HG03378 (cell line): ENCODE results near the gene GLTPD2.
A peak's percentile ranks its signal among the peaks of the same experiment; 100 is the strongest.

Source experiments
- ATAC-seq: cut with Tn5 transposase; IDR thresholded peaks from one replicate; pipeline ENCODE4 v1.9.1; 2021; ENCODE audit warnings: mild to moderate bottlenecking, moderate library complexity; ENCODE audit not compliant: unreplicated experiment

Gene GLTPD2

DNA sequence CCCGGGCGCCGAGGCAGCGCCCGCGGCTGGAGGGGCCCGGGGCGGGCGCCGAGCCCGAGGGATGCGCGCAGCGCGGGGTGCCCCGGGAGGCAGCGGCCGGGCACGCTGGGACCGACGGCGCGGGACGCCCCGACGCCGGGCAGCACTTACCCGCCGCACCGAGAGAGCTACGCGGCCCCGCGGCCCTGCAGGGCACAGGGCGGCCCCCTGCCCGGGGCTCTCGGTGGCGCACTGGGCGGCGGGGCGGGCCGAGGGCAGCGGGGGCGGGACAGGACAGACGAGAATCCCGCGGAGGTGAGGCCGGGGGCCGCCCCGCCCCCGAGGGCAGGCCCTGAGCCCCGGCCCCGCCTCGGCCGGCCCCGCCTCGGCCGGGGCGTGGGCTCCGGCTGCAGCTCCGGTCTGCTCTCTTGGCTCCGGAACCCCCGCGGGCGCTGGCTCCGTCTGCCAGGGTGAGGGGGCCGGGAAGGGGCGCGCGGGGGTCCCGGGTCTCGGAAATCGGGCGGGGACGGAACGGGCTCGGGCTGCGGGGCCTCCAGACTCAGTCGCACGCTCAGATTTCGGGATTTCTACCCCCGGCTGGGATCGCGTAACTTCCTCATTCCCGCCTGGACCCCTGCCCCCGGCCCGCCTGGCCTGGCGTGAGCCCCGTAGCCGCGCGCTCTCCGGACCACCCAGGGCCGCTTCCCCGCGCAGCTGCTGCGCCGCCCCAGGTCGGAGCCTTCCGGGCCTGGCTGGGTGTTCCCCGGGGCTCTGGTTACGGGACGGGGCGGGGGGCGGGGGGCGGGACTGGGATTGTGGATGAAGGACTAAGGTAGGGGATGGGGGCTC lies 18.2 kb downstream of the GLTPD2 start, which contains the start of gene PLD2:
TSS of gene PLD2 (plus strand) at position 376 of the 828 bp plus-strand sequence. CDS start 621 bp downstream, outside the sequence.
- ATAC-seq, result no peak

DNA sequence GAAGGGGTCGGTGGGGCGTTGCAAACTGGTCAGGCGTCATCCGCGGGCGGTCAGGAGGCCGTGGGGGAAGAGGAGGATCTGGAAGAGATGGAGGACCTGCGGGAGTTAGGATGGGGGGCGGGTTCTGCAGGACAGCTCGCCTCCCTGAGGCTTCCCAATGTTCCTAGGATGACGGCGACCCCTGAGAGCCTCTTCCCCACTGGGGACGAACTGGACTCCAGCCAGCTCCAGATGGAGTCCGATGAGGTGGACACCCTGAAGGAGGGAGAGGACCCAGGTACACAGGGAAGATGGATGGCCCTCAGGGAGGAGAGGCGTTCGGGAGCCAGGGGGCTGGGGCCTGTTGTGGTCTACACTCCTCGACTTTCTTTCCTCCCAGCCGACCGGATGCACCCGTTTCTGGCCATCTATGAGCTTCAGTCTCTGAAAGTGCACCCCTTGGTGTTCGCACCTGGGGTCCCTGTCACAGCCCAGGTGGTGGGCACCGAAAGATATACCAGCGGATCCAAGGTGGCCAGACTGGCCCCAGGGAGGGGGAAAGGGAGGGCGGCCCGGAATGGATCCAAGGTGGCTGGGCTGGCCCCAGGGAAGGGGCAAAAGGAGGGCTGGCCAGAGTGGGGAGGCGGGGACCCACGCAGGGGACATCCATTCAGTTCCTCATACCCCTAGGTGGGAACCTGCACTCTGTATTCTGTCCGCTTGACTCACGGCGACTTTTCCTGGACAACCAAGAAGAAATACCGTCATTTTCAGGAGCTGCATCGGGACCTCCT lies 19.0 kb downstream of the GLTPD2 start:
- ATAC-seq, result no peak

DNA sequence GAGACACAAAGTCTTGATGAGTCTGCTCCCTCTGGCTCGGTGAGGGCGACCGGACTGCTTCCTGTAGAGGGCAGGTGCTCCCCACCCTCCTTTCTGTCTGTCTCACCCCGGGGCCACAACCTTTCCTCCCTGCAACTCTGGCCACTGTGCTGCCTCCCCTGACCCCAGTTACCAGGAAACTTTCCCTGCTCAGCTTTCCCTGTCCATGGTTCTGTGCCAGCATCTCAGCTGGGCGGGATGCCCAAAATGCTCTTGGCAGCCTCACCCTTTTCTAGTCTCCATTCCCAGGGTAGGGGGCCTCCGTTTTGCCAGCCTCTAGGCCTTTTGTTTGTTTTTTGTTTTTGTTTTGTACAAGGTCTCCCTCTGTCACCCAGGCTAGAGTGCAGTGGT lies 19.6 kb downstream of the GLTPD2 start:
- ATAC-seq, result no peak

DNA sequence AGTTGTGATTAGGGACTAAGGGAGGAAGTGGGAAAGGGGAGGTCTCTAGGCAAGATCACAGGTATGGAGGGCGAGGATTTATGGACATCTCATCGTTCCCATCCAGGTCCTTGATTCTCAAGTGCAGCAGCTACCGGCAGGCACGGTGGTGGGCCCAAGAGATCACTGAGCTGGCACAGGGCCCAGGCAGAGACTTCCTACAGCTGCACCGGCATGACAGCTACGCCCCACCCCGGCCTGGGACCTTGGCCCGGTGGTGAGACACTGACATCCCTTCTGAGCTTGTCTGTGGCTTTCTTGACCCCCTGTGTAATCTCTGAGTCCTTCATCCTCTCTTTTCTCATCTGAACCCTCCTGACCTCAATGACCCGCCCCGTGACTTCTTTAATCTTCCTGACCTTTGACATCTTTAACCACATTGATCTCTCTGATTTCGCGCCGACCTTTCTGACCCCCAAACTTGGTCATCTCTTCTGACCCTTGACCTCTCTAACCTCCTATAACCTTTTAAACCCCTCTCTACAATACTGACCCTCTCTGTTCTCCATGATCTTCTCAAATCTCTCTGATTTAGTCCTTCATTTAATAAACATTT lies 22.0 kb downstream of the GLTPD2 start:
- no peak for ATAC-seq

DNA sequence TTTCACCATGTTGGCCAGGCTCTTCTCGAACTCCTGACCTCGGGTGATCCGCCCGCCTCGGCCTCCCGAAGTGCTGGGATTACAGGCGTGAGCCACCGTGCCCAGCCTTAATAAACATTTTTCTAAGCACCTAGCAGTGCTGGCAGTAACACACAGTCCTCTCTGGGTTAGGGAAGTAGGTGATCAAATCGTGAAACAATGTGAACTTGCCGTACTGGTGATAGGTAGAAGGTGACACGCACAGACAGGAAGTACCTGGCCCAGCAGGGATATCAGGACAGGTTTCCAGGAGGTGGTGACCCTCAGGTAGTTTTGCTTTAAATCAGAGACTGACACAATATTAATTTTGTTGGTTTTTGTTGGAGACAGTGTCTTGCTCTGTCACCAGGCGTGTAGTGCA lies 22.7 kb downstream of the GLTPD2 start:
- no peak for ATAC-seq

DNA sequence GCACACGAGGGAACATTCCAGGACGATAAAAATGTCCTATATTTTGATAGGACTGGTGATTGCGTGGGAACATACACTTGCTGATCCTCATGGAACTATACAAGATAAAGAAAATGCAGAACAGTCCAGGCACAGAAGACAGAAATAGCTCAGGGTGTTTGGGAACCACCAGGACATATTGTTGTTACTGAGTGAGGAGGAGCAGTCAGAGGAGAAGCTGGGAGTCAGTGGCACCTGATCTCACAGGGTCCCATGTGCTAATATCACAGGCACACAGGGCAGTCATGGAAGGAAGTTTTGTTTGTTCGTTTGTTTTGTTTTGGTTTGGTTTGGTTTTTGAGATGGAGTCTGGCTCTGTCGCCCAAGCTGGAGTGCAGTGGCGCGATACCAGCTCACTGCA lies 23.9 kb downstream of the GLTPD2 start:
- ATAC-seq, result no peak

DNA sequence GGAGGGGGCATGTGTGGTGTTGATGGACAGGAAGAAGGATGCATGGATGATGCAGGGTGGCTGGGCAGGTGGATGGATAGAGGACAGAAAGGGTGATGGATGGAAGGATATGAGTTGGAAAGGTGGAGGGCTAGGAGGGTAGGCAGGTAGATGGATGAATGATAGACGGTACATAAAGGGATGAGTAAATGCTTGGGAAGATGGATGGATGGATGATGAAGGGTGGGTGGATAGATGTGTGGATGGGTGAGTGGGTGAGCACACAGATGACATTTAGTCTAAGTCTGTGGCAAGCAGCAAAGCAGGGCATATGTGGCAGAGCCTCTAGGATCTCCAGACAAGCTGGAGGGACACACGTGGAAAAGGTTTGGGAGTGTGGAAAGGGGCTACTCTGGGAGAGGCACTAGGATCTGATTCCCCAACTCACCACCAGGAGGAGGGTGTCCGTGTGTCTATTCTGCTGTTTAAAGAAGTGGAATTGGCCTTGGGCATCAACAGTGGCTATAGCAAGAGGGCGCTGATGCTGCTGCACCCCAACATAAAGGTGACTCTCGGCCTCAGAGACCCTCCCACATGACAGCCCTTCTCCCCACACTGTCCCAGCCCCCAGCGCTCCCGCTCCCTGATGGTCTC lies 26.4 kb downstream of the GLTPD2 start:
- no peak for ATAC-seq

DNA sequence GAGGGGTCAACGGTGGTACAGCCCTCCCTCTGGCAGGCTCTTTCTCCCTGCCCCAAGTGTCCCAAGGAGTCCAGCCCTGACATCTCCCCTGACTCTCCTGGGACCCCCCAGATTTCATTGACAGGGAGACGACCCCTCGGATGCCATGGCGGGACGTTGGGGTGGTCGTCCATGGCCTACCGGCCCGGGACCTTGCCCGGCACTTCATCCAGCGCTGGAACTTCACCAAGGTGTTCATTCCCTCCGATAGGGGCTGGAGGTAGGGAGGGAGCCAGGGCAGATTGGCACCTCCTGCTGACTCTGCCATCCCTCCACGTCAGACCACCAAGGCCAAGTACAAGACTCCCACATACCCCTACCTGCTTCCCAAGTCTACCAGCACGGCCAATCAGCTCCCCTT lies 28.1 kb downstream of the GLTPD2 start:
- no peak for ATAC-seq

DNA sequence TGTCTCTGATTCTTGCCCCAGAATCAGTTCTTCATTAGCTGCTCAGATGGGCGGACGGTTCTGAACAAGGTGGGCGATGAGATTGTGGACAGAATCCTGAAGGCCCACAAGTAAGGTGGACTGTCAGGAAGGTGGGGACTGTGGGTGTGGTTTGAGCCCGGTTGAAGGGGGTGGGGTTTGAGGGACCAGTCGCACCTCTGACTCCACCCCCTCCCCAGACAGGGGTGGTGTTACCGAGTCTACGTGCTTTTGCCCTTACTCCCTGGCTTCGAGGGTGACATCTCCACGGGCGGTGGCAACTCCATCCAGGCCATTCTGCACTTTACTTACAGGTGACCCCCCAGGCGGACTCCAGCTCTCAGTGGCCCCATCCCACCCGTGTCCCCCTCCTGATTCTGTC lies 29.5 kb downstream of the GLTPD2 start:
- ATAC-seq, result no peak

DNA sequence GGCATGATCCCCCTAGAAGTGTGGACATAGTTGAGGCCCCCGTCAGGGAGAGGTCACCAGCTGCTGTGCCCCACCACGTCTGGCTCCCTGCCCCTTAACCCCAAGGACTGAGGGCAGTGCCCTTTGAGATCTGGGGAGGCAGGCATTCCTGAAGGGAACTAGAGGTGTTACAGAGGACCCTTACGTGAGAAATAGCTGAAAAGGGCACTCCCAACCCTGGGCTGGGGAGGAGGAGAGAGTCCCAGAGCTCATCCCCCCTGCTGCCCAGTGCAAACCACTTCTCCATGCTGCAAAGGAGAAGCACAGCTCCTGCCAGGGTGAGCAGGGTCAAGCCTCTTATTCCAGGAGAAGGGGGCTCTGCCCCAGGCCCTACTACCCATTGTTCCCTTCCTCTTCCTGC lies 34.1 kb downstream of the GLTPD2 start:
- no peak for ATAC-seq

DNA sequence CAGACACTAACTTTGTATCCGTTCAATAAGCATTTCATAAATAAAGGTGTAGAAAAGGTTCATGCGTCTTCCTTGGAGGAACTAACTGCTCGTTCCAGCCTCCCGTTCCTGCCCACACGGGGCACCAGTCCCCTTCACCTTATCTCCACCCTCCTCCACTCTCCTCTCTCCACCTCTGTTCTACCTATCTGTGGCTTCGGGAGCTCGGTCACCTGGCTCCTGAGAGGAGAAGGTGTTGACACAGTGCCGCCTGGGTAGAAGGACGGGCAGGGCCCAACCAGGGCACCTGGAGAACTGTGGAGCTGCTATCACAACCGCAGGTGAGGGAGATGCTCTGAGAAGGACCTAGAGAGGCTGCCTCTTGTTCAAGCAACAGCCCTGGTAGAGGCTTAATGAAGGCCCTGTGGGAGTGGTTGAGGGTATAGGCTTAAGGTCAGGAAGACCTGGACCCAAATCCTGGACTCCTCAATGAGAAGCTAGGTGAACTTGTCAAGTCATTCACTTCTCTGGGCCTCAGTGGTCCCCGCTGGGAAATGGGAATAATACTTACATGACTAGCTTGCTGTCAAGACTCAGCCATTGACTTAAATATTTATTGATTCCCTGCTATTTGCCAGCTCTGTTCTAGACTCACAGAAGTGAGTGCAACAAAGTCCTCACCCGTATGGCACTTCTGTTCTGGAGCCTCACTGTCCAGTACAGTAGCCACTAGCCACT lies 34.8 kb downstream of the GLTPD2 start:
- no peak for ATAC-seq

DNA sequence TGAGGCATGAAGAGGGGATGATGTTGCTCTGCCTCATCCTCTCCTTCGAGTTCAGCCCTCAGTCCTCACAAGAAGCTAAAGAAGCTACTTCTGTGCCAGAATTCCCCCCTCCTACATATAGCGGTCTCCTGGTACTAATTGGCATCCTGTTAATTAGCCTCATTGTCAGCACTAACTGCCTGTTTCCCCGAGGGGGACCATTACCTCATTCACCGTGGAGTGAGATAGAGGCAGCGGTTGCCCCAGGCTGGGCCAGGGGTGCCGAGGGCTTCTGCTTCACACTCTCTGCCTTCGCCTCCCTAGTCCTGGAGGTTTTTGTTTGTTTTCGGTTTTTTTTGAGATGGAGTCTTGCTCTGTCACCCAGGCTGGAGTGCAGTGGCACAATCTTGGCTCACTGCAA lies 38.6 kb downstream of the GLTPD2 start:
- ATAC-seq, result no peak

DNA sequence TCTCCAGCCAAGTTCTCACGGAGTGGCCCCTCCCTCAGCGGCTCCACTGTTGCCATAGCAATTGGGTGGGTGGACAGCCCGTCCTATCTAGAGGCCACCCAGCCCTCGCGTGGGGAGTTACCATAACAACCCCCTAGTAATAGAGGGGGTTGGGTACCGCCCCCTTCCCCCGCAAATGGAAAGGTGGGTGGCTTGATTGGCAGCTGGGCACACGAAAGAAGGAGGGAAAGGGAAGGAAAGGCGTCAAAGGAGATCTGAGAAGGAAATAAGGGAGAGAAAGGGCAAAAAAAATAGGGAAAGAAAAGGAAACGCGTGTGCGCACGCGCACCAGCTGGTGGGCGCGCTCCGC lies 44.0 kb downstream of the GLTPD2 start:
- peak; percentile 22 for ATAC-seq

DNA sequence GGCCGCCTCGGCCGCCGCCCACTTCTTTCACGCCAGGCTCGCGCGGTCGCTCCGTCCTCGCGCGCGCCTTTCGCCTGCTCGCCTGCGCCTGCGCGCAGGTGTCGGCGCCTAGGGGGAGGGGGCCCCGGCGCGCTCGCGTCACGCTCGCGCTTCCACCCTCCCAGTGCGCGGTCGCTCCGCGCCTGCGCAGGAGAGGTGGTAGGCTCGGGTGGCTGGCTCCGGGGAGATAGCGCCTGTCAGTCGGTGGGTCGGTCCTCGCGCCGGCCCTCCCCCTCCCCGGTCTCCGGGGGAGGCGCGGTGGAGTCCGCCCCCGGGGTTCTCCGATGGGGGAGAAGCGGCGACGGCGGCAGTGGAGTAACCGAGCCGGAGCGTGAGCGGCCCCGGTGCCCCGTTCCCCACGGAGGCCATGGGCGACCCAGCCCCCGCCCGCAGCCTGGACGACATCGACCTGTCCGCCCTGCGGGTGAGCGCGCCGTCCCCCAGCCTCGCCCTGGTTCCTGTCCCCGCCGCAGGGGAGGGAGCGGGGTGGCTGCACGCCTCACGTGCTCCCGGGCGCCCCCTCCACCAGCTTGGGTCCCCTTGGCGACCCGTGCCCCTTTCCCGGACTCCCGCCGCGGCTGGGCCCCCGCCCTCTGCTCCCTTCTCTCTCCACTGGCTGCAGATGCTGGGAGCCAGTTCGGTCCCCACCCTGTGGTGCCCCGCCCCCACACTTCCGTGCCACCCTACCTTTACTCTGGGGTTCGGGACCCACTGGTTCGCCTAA lies 44.6 kb downstream of the GLTPD2 start, which contains the start of gene MINK1:
TSS of gene MINK1 (plus strand) at position 163 of the 763 bp plus-strand sequence. CDS start at position 407, 244 bp downstream.
- ATAC-seq, result peak; percentile 78

DNA sequence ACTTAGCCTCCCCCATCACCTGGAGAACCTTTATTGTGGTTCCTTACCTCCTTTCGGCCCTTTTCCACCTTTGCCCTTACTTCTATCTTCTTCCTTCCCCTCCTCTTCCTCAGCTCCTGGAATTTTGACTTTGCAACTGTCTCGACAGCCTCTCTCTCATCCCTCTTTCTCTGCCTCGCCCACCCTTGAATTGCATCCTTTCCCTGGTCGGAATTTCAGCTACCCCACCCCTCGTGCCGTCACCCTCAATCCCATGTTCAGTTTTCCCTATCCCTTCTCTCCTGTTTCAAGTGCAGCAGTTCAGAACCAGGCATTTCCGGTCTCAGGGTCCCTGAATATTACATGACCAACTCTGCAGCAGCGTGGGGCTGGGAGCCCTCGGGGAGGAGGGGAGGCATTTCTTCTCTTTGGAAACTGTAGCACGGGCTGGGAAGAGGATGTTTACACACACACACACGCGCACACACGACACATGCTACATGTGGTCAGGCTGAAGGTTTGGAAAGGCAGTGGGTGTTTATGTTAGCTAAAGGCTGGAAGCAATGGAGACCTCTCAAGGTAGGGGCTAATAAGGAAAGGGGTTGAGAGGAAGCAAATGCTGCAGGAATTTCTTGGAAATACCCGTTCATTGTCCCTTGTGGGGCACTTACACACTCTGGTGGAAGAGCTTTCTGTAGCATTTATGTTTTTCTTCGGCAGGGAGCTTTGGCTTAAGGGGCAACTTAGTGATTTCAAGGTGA lies 45.3 kb downstream of the GLTPD2 start:
- no peak for ATAC-seq

DNA sequence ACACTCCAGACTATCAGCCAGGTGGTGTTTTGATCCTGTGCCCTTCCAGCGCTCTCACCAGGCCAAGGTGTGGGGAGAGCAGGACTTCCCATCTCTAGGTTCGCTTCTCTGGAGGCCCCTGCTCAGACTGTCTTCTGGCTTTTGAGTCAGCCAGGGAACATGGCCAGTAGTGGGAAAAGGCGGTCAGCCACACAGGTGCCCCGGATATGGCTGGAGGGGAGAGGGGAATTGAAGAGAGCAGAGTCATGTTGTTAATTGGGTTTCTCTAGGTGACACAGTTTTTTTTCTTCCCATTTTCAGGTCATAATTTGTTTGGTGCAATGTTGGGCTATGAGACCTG lies 45.9 kb downstream of the GLTPD2 start:
- no peak for ATAC-seq

DNA sequence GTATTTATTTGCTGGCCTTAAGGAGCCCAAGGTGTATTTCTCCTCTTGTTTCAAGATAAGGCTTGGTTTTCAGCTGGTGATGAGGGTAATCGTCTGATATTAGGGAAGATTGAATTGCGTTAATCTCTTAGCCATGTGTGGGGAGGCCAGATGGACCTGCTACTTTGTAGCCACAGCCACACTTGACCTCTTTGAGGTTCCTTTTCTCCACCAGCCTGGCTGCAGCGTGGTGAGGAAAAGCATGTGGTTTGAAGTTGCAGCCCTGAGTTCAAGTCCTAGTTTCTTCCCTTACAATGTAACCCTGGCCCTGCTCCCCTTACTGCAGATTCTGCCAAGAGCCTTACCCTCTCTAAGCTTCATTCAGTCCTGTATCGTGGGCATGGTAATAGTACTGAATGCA lies 47.5 kb downstream of the GLTPD2 start:
- ATAC-seq, result no peak

DNA sequence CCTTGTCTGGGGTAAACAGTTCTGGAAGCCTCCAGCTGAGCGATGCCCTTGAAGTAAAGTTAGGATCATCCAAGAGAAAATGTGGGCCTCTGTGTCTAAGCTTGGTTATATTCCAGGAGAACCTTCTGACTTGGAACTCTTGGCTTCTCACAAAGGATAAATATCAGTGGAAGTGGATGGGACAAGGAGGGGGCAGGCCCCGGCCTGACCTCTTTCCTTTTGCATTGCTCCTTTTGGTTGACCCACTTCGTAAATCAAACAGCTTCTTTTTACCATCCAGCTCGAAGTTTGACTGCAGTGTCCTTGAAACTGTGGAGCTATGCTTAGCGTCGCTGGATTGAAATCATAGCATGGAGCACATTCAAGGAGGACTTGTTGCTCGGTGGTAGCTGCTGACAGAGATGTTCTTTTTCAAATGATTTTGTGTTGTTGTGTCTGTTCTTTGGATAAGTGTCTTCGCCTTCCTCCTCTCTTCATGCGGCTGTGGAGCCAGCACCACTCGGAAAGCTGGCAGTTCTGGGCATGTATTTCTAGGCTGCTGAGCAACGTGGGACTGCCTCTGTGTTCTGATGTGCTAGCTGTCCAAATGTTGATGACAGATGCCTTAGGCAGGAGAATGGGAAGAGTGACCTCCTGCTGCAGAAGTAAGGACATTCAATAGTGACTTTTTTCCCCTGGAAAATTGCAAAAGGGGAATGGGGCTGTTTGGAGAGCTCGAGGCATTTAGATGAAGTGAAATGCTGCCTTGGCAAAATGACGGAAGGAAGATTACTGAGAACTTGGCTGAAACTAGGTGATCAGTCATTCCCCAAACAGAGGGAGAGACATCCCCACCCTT lies 48.9 kb downstream of the GLTPD2 start:
- ATAC-seq, result no peak
